ENCODE data around the gene DAPK1. TPM values are rescaled to one million over a fixed set of nuclear protein-coding genes. Genes with fewer than 3 reads are reported as not detected.

The DAPK1 gene
- polyA plus RNA-seq, 4 donors, result 38.3 to 82.6 (median 72.5) TPM

DNA sequence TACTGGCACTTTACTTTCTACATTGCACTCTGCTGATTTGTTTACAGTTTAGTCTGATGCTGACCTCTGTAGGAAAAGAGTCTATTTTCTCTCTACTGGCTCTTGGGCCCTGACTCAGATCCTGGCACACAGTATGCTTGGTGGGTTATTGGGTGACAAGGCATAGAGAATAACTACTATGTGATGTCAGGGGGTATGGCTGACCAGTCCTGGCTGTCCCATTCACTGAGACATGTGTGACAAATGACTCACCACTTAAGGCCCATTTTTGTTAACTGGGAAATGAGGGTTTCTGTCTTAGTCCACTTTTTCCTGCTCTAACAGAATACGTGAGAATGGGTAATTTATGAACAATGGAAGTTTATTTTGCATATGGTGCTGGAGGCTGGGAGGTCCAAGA, 66.4 kb downstream of the DAPK1 start:
- no peak for DNase-seq (ENCODE audit: low read depth in 4 of 4, low spot score in 3 of 4)

DNA sequence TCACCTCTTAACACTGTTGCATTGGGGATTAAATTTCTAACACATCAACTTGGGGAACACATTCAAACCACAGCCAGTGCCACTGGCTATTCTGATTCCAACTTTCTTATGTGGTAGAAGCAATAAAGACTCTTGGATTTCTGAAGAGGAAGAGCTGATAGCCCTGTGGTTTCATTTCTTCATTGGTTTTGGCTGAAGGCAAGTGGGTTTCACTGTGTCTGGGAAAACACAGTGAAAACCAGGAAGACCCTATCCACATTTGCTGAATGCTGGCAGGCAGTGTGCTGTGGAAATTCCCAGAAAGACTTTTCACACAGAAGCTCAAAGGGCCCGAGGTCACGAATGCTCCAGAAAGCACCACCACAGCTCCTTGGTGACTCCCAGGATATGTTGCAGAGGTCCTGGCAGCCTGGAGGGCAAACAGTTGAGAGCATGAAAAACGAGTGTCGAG, 67.1 kb downstream of the DAPK1 start:
- DNase-seq (ENCODE audit: low read depth in 4 of 4, low spot score in 3 of 4), result no peak

DNA sequence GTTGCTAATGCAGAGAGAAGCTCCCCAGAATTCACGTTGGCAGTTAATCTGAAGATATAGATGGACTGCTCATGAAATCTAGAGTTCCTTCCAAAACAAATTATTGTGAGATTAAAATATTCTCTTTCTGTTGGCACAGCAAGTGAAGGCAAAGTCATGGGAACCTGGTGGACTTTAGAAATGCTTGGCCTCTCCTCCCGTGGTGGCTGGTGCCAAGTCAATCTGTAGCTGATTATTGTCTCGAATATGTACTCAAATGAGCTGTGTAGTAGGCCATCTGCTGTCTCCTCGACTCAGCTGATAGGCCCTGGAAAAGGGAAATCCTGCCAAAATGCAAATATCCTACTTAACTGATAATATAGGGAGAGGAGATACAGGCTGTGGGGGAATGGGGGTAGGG, 69.3 kb downstream of the DAPK1 start:
- DNase-seq (ENCODE audit: low read depth in 4 of 4, low spot score in 3 of 4), result no peak

DNA sequence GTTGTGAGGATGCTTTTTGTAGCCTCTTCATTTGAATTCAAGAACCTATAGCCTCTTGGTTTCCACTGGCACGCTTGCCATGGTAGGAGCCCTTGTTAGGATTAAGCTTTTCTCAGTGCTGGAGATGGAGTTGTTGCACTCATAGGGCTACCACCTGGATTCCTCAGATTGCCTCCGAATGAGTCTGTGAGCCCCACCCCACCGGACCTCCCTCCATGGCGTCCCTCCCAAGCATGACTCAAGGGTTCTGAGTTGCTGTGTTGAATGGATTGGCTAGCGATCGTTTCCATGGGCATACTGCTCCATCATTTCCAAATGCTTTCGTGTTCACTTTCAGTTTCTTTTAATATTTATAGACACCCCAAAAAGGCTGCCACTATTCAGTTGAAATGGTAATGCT, 69.9 kb downstream of the DAPK1 start:
- DNase-seq (ENCODE audit: low read depth in 4 of 4, low spot score in 3 of 4), result no peak

DNA sequence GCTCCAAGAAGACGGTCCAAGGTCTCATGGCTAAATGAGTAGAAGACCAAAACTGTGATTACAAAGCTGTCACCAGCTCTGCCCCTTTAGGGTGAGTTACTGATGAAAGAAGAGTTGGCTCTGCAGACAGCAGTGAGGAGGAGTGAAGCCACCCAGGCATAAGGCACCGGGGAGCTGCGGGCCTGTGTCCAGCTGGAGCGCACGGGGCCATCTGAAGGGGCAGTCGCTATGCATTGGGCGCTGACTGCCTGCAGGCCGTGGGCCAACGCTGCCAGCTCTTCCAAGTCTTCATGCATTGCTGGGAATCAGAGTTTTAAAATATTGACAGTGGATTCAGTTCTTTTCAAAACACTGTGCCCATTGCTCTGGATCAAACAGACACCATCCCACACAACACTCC, 70.3 kb downstream of the DAPK1 start:
- no peak for DNase-seq (ENCODE audit: low read depth in 4 of 4, low spot score in 3 of 4)

DNA sequence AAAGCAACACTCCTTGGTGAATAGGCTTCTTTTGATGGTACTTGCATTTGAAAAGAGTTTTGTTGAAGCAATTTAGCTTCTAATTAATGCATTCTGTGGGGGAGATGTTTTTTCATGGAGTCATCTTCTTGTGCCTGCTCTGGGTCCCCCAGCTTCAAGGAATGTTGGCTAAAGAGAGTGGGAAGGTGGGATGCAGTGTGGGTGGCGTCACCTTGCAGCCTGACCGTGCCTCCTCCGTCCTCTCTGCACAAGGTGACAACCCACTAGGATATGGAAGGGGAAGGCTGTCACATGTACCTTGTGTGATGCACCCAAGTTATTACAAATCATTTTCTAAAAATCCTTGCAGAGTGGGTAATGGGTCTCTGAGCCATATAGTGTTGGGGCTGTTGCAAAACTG, 70.7 kb downstream of the DAPK1 start:
- DNase-seq (ENCODE audit: low read depth in 4 of 4, low spot score in 3 of 4), result no peak

DNA sequence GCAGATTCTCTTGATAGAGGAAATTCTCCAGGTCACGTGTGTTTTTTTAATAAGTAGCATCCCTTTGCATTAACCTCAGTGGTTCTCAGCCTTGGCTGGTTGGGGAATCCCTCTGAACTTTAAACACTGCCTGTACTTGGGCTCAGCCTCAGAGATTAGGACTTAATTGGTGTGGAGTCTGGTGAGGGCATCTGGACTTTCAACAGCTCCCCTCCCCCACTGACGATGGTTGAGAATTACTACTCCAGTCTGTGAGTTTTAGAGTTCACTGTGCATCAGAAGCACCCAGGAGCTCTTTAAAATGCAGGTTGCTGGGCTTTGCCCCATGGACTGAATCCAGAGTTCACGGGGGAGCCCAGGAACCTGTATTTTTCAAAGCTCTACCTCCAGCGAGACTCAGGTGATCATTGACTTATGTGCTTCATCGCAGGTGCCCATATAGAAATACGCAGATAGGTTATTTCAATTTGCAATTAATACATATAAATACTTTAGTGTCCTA, 71.4 kb downstream of the DAPK1 start:
- DNase-seq (ENCODE audit: low read depth in 4 of 4, low spot score in 3 of 4), result no peak

DNA sequence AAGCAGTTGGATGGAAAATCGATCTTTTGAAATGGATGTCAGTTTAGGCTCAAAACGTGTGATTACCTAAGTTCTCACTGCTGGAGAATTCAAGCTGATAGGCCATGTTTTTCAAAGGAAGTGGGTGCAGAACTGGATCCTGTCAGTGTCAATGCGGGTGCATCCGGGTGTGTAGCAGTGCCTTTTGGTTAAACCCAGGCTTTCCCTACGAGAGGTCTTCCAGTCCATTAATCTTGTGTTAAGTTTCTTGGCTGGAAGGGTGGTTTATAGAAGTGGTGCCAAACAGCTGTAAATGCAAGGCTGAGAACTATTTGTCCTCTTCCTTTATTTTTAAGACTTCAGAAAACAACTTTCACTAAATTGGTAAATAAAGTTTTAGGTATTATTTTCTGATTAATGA, 71.9 kb downstream of the DAPK1 start:
- no peak for DNase-seq (ENCODE audit: low read depth in 4 of 4, low spot score in 3 of 4)

DNA sequence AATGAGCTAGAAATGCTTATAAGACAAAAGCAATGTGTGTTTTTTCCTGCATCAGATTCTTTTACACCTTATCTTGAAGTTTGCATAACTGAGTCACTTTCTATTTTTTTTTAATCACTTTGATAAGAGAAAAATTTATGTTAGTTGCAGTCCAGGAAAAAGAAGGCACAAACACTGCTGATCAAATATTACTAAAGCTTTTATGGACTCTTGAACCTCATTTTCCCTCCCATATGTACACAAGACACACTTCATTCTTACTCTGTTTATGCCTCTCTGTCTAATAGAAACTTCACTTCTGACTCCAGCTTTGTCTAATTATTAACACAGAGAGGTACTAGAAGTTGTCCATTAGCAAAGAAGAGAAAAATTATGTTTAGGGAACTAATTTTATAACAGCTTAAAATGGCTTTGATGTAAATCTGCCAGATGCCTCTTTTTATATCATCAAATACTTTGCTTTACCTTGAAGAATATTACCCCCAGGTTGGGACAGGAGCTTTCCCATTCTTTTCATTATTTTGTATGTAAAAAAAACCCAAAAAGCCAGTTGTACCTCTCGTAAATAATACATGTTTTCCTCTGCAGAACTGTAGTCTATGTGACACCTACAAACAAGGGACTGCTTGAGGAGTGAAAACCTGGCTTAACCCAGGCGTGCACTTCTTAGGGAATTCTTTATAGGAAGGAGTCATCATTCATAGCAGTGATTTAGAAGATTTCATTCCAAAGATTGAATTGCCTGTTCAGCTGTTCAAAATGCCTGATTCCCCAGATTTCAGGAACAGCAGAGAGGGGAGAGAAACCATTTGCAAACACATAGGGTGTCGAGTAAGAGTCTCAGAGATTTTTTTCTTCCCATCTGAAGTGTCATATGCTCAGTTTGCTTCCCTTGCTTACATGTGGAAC, 72.6 kb downstream of the DAPK1 start:
- DNase-seq (ENCODE audit: low read depth in 4 of 4, low spot score in 3 of 4), result no peak

DNA sequence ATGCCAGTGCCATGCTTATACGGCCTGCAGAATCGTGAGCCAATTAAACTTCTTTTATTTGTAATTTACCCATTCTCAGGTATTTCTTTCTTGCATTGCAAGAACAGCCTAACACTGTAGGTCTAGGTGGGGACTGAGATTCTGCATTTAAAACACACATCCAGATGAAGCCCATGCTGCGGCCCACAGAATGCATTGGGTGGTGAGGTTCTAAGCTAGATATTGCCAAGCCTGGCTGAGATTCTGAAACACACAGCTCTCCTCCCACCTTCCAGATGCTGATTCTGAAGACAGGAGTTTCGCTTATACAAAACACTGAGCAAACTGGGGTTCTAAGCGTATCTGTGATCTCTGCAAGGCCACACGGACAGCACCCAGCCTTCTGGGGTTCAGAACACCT, 75.1 kb downstream of the DAPK1 start:
- no peak for DNase-seq (ENCODE audit: low read depth in 4 of 4, low spot score in 3 of 4)

DNA sequence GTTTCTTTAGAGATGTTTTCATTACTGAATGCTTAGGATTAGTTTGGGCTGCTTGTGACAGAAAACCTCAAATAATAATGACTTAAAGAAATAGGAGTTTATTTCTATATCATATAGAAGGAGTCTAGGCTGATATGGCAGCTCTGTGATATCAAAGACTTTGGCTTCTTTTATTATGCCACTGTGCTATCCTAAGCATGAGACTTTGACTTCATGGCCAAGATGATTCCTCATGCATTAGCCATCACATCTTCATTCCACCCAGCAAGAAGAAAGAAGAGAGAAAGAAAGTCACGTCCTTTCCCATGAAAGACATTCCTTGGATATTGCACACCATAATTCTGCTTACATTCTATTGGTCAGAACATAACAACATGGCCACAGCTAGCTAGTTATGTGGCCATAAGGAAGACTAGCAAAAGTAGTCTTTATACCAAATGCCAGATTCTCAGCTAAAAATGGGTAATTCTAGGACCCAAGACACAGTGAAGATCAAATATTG, 76.2 kb downstream of the DAPK1 start:
- no peak for DNase-seq (ENCODE audit: low read depth in 4 of 4, low spot score in 3 of 4)

DNA sequence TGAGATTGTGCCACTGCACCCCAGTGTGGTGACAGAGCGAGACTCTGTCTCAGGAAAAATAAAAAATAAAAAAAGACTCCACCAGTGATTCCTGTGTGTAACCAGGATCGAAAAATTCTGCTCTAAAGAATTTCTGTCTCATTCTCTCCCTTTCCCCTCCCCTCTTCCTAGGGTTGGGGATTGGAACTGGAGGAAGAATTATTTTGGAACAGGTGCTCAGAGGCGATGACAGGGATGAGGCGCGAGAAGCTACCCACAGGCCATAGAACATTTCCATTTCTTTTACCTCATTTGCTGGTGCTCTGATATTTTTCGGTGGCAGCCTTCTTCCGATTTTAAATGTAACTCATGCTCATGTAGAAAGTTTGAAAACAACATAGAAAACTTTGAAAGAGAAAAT, 80.1 kb downstream of the DAPK1 start:
- no peak for DNase-seq (ENCODE audit: low read depth in 4 of 4, low spot score in 3 of 4)

DNA sequence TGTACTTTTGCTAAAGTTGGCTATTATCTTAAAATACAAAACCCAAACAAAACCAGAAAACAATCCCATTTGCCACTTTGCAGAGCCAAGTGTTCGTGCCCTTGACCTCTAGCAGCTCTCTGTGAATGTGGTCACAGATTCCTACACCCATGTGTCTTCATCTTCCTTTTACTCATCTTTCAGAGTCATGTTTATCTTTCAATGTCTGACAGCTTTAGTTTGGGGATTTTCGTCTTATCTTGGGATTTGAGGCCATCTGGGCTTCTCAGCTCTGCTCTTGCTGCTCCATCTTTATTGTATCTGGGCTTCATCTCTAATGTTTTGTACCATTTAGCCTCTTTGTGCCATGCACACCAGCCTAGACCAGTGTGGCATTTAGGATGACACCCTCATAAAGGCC, 81.0 kb downstream of the DAPK1 start:
- no peak for DNase-seq (ENCODE audit: low read depth in 4 of 4, low spot score in 3 of 4)

DNA sequence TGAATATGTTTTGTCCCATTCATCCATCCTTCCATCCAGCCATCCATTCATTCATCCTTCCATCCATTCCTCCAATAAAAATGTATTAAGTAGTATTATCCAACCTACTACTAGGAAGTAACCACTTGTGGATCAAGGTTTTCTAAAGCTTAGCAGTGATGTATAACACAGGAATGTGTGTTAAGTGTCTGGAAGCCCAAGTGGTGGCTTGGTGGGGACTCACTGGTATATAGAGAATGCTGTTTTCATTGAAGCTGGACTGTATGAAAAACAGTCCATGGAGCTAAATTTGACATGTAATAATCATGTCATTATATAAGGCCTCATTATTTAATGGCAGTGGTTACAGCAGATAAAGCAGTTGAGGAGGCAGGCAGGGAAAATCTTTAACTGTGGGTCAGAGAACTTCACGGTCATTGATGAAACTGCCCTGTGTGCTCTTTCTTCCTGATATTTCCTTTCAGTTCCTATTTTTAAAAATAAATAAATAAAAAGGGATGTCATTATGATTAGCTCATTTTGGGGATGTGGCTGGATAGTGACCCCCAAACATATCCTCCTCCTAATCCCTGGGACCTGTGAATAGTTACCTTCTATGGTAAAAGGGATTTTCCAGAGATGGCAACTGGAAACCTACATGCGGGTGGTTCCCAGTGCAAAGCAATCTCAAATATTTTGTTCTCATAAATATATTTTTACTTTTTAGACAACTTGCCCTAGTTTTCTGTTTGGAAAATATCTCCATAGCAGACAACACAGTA, 82.3 kb downstream of the DAPK1 start:
- no peak for DNase-seq (ENCODE audit: low read depth in 4 of 4, low spot score in 3 of 4)

DNA sequence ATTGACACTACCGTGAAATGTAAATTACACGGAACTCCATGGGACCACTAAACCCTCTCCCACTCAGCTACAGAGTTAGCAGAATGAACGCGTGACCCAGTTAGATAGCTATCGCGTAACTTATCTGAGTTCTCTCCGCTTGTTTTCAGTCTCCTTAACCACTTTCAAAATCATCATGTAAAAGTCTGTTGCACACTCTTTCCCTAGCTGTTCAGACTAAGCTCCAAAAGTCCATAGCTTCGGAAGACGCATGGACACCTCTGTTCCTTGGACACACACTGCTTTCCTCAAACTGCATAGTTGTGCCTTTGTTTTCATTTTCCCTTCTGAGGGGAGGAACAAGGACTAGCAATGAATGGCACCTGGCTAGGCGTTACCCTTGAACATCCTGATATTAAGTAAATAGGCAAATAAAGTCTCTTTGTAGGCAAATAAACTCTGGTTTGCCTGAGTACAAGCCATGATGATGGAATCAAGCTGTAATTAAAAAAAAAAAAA, 83.3 kb downstream of the DAPK1 start:
- no peak for DNase-seq (ENCODE audit: low read depth in 4 of 4, low spot score in 3 of 4)

DNA sequence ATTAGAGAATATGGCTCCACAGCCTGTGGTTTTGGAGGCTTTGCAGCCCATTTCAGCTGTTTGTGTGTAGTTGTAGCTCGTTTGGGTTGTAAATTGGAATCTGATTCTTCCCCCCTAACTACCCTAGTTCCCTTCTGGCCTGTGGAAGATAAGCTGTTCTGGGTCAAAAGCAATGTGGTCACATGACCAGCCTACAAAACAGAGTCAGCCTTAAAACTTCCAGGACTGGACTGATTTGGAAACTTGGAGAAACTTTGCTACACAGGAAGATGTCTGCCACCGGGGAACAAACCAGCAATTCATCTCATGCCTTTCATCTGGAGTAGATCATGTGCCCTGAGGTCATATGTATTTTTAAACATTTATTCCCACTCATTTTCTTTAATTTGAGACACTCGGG, 83.8 kb downstream of the DAPK1 start:
- DNase-seq (ENCODE audit: low read depth in 4 of 4, low spot score in 3 of 4), result no peak

DNA sequence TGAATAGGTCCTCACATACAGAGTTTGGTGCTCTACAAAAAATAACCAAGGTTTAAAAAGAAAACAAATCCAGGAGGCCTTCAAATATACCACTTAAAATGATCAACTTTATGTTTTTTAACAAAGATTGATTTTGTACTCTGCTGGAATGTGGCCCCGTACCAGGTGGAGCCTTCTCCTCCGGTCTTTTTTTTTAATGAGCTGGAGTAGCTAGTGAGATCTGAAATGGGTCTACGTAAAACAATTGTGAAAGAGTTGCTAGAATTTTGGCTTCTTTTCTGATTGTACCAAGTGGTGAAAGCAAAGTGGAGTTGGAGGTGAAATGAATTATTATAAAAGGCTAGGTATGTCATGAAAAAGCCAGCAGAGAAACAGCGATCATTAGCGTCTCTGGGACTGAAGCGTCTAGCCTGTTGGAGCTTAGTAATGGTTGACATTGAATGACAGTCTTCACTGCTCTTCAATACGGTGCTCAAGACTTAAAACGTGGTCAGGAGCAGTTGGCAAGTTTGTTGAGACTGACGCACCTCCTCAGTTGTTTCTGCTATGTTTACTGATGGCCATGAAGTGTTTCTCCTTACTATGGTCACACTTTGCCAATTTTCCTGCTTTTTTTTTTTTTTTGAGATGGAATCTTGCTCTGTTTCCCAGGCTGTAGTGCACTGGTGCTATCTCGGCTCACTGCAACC, 84.4 kb downstream of the DAPK1 start:
- no peak for DNase-seq (ENCODE audit: low read depth in 4 of 4, low spot score in 3 of 4)

DNA sequence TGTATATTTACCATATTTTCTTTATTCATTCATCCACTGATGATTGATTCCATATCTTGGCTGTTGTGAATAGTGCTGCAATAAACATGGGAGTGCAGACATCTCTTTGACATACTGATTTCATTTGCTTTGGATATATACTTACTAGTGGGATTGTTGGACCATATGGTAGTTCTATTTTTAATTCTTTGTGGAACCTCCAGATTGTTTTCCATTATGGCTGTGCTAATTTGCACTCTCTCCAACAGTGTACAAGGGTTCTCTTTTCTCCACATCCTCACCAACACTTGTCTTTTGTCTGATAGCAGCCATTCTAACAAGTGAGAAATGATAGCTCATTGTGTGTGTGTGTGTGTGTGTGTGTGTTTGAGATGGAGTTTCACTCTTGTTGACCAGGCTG, 86.7 kb downstream of the DAPK1 start:
- no peak for DNase-seq (ENCODE audit: low read depth in 4 of 4, low spot score in 3 of 4)

DNA sequence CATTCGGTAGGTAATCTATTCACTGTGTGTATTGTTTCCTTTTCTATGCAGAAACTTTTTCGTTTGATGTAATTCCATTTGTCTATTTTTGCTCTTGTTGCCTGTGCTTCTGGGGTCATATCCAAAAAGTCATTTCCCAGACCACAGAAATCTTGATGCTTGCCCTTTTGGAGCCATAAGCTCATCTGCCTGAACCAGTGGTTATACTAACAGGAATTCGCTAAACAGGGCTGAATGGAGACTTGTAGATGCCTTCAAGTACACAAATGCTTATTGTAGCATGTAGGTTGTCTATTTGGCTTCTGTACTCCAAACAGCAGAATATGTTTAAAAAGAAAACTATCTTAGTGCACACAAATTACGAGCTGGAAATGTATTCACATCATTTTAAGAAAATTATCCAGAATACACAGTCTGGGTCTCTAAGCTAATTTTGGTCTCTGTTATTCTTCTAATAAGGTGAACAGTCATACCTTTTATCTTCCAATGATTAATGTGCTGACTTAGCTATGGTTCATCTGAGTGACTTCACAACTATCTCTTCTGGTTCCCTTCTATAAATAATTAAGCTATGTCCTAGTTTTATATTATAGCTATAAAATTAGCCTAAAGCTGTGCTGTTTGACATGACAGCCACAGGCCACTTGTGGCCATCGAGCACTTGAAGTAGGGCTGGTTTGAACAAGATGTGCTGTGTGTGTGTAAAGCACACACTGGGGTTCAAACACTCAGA, 87.6 kb downstream of the DAPK1 start:
- no peak for DNase-seq (ENCODE audit: low read depth in 4 of 4, low spot score in 3 of 4)

DNA sequence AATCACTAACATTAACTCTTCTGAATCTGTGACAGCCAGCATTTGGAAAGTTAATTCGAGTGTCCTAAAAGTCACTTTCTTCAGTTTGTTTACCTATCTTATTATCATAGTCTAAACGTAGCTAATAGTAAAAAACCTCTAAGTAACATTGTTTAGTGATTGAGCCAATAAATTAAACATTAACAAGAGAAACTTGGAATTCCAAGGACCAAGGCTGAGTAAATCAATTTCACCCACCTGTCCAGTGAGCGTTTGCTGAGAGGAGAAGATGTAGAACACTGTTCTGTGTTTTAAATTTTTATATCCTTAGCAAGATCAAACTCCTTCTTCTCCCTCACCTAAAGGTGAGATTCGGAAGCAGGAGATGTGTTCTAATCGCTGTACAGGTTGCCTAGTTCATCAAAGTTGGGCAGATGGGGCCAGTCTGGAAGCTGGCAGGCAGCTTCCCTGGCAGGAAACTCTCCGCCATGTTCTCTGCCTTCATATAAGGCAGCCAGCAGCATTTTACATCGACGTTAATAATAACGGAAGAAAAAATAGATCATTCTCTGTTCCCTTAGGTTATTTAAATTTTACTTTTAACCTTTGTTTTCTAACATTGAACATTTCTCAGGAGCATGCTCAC, 89.2 kb downstream of the DAPK1 start:
- no peak for DNase-seq (ENCODE audit: low read depth in 4 of 4, low spot score in 3 of 4)
